ENCODE data around the gene CLECL1.
"Not testable (repeated sequence)": the region's sequence is repeated elsewhere in the genome, so short reads cannot be mapped to it uniquely, and the experiment has no call there.

Gene CLECL1

GRCh38 chr12:9751204-9752144 lies 18.6 kb upstream of the CLECL1 start:
- DNase-seq: no peak

DNA sequence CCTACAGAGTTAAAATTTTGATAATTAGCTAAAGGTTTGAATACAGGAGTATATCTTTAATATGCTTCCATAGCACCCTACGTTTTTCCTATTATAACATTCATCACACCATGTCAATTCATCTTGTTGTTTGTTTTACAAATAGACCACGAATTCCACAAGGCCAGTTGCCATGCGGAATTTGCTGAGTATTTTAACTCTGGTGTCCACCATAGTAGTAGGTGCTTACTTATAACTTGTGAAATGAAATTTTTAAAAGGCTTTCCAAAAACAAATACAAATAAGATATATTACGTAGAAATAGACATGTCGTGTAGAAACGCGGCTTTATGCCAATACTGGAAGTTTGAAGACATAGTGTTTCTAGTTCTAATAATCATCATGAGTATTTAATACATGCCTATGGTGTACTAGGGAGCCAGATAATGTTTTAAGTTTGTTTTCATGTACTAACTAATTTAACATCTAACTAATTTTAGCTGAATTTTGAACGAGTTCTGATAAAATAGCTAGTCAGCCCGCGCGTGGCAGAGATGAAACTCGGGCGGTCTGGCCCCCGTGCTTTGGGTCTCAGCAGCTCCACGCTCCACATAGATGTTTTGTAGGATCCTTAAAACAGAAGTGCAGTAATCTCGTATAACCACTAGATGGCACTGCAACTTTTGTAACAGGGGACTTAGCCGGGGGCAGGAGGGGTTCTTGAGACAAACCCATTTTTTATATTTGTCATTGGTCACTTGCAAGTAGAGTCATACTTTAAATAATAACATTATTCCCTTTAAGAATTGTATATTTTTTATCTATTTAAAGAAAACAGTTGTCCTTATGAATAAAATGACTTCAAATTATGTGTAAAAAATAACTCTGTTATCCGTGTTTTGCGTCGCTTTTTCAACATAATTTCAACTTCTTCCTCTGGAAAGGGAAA lies 17.6 kb upstream of the CLECL1 start:
- DNase-seq: peak; percentile 53

DNA sequence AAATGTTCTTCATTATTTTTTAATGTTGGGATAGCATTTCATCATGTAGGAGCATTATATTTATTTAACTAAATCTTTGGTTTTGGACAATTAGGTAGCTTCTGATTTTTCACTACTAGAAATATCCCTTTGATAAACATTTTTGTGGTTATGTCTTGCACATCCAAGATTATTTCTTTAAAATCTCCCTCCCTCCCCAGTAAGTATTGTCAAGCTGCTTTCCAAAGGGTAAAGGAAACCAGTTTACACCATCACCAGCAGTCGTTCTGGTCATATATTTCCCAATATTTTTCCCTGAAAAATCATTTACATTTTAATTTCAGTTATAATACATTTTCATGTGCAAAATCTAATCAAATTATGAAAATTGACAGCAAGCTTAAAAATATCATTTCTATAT lies 16.7 kb upstream of the CLECL1 start:
- no peak for DNase-seq

- peak; percentile 4 for DNase-seq
These were observed 12.3 kb upstream of the CLECL1 start for GRCh38 chr12:9745199-9745598.

GRCh38 chr12:9742661-9743060 lies 9.8 kb upstream of the CLECL1 start:
- DNase-seq: no peak

GRCh38 chr12:9741726-9742125 lies 8.8 kb upstream of the CLECL1 start:
- no peak for DNase-seq

DNA sequence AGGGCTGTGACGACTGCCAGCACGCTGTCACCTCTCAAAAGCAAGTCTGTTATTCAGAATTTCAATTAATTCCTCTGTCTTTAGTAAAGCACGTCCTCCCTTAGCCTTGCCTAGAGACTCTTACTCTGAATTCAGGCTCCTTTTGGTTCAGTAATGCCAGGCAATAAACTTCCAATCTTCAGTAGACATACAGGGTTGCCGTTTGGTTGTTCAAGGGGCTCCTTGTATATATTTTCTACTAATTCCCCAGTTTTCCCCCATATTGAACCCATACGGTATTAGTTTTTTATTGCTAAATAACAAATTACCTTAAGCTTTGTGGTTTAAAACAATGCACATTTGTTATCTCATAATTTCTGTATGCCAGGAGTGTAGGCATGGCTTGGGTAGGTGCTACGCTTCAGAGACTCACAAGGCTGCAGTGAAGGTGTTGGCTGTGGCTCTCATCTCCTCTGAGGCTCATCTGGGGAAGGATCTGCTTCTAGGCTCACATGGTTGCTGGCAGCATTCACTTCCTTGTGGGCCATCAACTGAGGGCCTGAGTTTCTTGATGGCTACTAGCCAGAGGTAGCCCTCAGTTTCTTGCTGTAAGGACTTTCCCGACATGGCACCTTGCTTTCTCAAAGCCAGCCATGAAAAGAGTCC lies 7.3 kb upstream of the CLECL1 start:
- DNase-seq: no peak

DNA sequence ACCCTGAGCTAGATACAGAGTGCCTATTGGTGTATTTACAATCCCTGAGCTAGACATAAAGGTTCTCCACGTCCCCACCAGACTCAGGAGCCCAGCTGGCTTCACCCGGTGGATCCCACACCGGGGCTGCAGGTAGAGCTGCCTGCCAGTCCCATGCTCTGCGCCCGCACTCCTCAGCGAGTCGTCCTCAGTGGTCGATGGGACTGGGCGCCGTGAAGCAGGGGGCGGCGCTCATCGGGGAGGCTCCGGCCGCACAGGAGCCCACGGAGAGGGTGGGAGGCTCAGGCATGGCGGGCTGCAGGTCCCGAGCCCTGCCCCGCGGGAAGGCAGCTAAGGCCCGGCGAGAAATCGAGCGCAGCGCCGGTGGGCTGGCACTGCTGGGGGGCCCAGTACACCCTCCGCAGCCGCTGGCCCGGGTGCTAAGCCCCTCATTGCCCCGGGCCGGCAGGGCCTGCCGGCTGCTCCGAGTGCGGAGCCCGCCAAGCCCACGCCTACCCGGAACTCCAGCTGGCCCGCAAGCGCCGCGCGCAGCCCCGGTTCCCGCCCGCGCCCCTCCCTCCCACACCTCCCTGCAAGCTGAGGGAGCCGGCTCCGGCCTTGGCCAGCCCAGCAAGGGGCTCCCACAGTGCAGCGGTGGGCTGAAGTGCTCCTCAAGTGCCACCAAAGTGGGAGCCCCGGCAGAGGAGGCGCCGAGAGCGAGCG lies 6.7 kb upstream of the CLECL1 start:
- DNase-seq: not testable (repeated sequence)

GRCh38 chr12:9738905-9739304 lies 6.0 kb upstream of the CLECL1 start:
- not testable (repeated sequence) for DNase-seq

DNA sequence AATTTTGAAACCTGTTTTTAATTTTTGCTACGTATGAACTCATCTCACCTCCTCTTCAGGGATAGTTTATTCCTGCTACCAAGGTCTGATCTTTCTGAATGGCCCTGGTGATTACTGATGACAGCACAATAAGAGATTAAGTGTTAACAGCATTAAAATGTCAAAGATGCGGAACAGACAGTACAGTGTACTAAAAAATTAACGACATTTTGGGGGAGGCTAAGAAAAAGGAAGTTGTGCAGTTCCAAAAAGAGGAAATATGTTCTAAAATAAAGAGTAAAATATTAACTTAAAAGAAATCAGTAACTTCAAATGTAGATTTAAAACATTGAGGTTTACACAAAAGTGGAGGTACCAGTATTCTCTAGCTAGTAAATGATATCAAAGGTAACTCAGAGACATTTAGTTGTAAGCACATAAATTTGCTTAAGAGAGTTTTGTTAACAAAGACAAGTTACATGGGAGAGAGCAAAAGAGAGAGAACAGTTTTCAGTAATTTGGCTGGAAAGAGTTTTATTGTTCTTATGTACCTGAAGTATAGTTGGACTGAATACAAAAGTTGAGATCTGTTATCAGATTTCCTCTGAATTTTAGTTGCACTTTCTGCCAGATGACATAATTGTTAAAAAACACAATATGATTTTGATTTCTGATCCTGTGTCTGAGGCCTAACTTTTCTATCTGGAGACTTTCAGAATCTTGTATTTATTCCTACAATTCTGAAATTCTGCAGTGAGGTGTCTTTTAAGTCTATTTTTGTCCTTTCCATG lies 4.2 kb upstream of the CLECL1 start:
- no peak for DNase-seq

DNA sequence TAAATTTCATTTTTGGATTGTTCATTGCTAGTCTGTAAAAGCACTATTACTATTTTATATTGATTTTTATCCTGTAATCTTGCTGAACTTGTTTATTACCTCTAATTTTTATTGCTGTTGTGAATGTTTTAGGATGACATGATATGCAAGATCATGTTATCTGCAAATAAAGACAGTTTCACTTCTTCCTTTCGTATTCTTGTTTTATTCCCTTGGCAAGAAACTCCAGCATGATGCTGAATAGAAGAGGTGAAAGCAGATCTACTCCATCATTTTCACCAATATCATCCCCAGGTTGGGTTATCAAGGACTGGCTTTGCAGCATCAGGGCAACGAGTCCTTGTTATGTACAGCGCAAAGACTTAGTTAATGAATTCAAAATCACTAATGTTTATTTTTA lies 2.7 kb upstream of the CLECL1 start:
- no peak for DNase-seq

DNA sequence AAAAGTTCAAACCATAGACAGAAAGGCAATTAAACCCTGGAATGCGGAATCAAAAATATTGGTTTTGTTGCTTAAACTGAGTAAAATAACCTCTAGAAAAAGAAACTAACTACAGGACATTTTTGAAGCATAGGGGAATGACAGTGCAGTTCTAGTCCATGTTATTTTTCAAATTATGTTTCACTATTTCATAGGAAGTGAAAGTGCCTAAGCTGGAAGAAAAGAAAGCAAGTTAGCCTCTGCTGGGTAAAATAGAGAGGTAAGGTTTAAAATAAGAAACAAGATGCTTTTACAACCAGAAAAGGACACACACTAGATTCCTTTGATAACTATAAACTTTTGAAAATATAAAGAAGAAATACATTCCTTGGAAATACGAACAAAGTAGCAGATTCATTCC lies 1.1 kb downstream of the CLECL1 start:
- DNase-seq: no peak

- DNase-seq: no peak
These were observed 1.5 kb downstream of the CLECL1 start for GRCh38 chr12:9731393-9731792.

GRCh38 chr12:9730591-9730990 lies 2.3 kb downstream of the CLECL1 start:
- DNase-seq: no peak

DNA sequence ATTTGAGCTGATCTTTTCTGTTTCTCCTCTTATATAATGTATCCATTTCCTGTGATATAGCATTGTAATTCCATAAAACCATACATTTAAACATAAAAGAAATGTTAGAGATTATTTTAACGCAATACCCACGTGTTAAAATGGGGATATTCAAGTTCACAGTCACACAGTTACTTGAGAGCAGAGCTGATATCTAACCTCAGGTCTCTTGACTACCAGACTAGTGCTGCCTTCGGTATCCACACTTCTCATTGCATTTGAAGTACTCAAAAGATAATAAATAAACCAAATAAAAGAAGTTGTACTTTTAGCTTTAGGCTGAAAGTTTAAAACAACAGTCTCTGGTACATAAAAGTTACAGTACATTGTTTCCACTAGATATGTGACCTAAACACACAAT lies 2.9 kb downstream of the CLECL1 start:
- DNase-seq: no peak

DNA sequence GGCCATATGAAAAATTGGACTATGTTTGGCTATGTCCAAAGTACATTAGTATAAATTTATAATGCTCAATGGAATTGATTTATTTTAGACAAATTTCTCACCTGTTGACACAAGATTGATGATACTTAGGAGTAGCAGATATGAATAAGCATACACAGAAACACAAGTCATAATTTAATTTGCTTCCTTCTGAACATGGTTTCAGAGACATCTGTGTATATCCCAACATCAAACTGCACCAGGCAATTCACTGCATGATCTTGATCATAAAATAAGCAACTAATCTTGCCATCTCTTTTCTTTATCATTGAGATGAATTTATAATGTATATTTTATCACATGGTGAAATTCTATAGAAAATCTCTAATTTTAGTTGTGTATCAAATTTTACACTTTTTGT lies 3.8 kb downstream of the CLECL1 start:
- DNase-seq: no peak

DNA sequence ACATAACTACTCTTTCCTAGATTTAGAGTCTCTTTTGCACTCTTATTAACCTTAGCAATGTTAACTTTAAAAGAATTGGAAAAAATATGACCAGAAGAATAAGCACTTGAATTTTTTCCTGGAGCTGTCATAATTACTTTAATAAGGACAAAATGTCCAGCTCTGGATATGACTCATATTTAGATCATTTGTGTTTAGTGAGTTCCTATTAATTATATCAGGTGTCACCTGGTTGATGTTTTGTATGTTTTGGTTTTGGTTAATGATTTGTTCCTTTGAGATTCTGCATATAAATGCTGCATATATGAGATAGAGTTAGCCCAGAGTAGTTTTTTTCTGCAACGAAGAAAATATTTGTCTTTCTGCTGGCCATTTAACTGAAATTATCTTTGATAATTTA lies 5.1 kb downstream of the CLECL1 start:
- no peak for DNase-seq

- DNase-seq: no peak
These were observed 7.6 kb downstream of the CLECL1 start for GRCh38 chr12:9725213-9725870.

GRCh38 chr12:9724023-9724422 lies 8.9 kb downstream of the CLECL1 start:
- DNase-seq: no peak

- no peak for DNase-seq
These were observed 11.4 kb downstream of the CLECL1 start for GRCh38 chr12:9721394-9722092.

- DNase-seq: no peak
These were observed 13.1 kb downstream of the CLECL1 start for GRCh38 chr12:9719790-9720189.
